Measurements from ENCODE around the gene FAIM2.

FAIM2 gene

DNA sequence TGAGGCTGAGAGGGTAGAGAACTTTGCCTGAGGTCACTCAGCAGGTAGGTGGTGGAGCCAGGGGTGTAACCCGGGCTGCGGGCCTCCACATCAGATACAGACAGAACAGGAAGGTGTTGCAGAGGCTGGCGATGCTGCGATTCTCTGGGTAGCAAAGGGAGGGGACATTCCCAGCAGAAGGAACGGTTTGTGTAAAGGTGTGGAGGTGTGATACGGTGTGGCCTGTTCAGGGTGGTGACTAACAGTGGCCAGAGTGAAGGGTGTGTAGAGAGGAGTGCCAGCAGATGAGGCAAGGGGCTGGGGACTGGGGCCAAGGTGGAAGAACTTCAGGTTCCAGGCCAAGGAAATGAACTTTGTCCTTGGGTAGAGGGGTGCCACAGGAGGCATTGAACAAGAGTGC is 18.2 kb upstream of the FAIM2 start:
- no peak for TF ChIP-seq POLR2AphosphoS5 (IDR thresholded peaks at IDR 0.05; ENCODE audit: low read depth, low read length)
- no peak for TF ChIP-seq SPI1 (IDR thresholded peaks at IDR 0.05; ENCODE audit: low read depth, low read length)
- no peak for TF ChIP-seq POLR2A (IDR thresholded peaks at IDR 0.05; ENCODE audit: low read depth, low read length)
- TF ChIP-seq TAF1 (IDR thresholded peaks at IDR 0.05; ENCODE audit: low read depth, low read length), result no peak
- no peak for TF ChIP-seq PAX5 (IDR thresholded peaks at IDR 0.05; ENCODE audit: insufficient read depth, low read length, severe bottlenecking)
- no peak for TF ChIP-seq POU2F2 (IDR thresholded peaks at IDR 0.05; ENCODE audit: low read depth, low read length)
- DNase-seq (ENCODE audit: insufficient read length, low spot score) (no peak), FAIRE-seq (no peak)

DNA sequence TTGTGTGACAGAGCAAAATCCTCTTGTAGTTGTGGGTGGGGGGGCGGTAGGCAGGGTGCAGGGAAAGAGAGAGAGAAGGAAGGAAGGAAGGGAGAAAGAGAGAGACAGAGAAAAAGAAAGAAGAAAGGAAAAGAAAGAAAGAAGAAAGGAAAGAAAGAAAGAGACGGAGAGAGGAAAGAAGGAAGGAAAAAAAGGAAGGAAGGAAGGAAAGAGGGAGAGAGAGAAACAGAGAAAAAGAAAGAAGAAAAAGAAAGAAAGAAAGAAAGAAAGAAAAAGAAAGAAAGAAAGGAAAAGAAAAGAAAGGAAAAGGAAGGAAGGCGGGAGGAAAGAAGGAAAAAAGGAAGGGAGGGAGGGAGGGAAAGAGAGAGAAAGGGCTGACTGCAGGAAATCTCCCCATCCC is 17.6 kb upstream of the FAIM2 start:
- no peak for DNase-seq (ENCODE audit: insufficient read length, low spot score)
- TF ChIP-seq POU2F2 (IDR thresholded peaks at IDR 0.05; ENCODE audit: low read depth, low read length), result no peak
- no peak for TF ChIP-seq POLR2AphosphoS5 (IDR thresholded peaks at IDR 0.05; ENCODE audit: low read depth, low read length)
- no peak for TF ChIP-seq POLR2A (IDR thresholded peaks at IDR 0.05; ENCODE audit: low read depth, low read length)
- TF ChIP-seq TAF1 (IDR thresholded peaks at IDR 0.05; ENCODE audit: low read depth, low read length), result no peak
- TF ChIP-seq SPI1 (IDR thresholded peaks at IDR 0.05; ENCODE audit: low read depth, low read length), result no peak
- no peak for TF ChIP-seq PAX5 (IDR thresholded peaks at IDR 0.05; ENCODE audit: insufficient read depth, low read length, severe bottlenecking)
- no peak for FAIRE-seq

DNA sequence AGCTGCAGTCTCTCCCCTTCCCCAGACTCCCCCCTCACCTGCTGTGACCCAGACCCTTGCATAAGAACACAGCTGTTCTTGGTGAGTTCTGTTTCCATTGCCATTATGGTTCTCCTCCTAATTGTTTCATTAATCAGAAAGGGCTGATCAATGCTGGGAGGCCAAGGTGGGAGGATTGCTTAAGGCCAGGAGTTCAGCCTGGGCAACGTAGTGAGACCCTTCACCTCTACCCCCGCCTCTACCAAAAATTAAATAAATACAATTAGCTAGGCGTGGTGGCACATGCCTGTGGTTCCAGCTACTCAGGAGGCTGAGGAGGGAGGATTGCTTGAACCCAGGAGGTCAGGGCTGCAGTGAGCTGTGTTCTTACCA is 17.2 kb upstream of the FAIM2 start:
- TF ChIP-seq SPI1 (IDR thresholded peaks at IDR 0.05; ENCODE audit: low read depth, low read length) (no peak), TAF1 (IDR thresholded peaks at IDR 0.05; ENCODE audit: low read depth, low read length) (no peak), POU2F2 (IDR thresholded peaks at IDR 0.05; ENCODE audit: low read depth, low read length) (no peak), POLR2A (IDR thresholded peaks at IDR 0.05; ENCODE audit: low read depth, low read length) (no peak), PAX5 (IDR thresholded peaks at IDR 0.05; ENCODE audit: insufficient read depth, low read length, severe bottlenecking) (no peak), POLR2AphosphoS5 (IDR thresholded peaks at IDR 0.05; ENCODE audit: low read depth, low read length) (no peak)
- FAIRE-seq (no peak), DNase-seq (ENCODE audit: insufficient read length, low spot score) (no peak)

GRCh38 chr12:49920241-49920914 is 16.7 kb upstream of the FAIM2 start:
- FAIRE-seq, result no peak
- TF ChIP-seq SPI1 (IDR thresholded peaks at IDR 0.05; ENCODE audit: low read depth, low read length) (no peak), PAX5 (IDR thresholded peaks at IDR 0.05; ENCODE audit: insufficient read depth, low read length, severe bottlenecking) (no peak), POLR2A (IDR thresholded peaks at IDR 0.05; ENCODE audit: low read depth, low read length) (no peak), TAF1 (IDR thresholded peaks at IDR 0.05; ENCODE audit: low read depth, low read length) (no peak), POLR2AphosphoS5 (IDR thresholded peaks at IDR 0.05; ENCODE audit: low read depth, low read length) (no peak), POU2F2 (IDR thresholded peaks at IDR 0.05; ENCODE audit: low read depth, low read length) (no peak)
- no peak for DNase-seq (ENCODE audit: insufficient read length, low spot score)

DNA sequence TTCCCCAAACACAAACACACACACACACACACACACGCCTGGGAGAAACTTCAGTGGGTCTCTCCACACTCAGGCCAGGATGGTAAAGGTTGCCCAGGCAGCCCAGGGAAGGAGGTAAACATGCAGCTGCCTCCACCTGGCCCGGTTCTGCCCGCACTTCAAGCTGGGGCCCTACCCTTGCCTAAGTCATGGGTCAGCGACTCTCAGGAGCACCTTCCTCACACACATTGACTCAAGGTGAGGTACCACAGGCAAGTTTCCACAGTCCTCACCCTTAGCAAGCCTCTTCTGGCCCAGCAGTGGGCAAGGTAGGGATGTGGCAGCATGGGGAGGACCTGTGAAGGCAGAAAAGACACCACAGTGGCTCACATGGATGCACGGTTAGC is 14.1 kb upstream of the FAIM2 start:
- FAIRE-seq, result no peak
- DNase-seq (ENCODE audit: insufficient read length, low spot score), result no peak
- no peak for TF ChIP-seq POLR2A (IDR thresholded peaks at IDR 0.05; ENCODE audit: low read depth, low read length)
- no peak for TF ChIP-seq POLR2AphosphoS5 (IDR thresholded peaks at IDR 0.05; ENCODE audit: low read depth, low read length)
- TF ChIP-seq SPI1 (IDR thresholded peaks at IDR 0.05; ENCODE audit: low read depth, low read length), result no peak
- no peak for TF ChIP-seq PAX5 (IDR thresholded peaks at IDR 0.05; ENCODE audit: insufficient read depth, low read length, severe bottlenecking)
- TF ChIP-seq POU2F2 (IDR thresholded peaks at IDR 0.05; ENCODE audit: low read depth, low read length), result no peak
- TF ChIP-seq TAF1 (IDR thresholded peaks at IDR 0.05; ENCODE audit: low read depth, low read length), result no peak

- TF ChIP-seq POLR2AphosphoS5 (IDR thresholded peaks at IDR 0.05; ENCODE audit: low read depth, low read length) (no peak), TAF1 (IDR thresholded peaks at IDR 0.05; ENCODE audit: low read depth, low read length) (no peak), SPI1 (IDR thresholded peaks at IDR 0.05; ENCODE audit: low read depth, low read length) (no peak), PAX5 (IDR thresholded peaks at IDR 0.05; ENCODE audit: insufficient read depth, low read length, severe bottlenecking) (no peak), POLR2A (IDR thresholded peaks at IDR 0.05; ENCODE audit: low read depth, low read length) (no peak)
- no peak for FAIRE-seq
- DNase-seq (ENCODE audit: insufficient read length, low spot score), result no peak
These were observed 13.6 kb upstream of the FAIM2 start for GRCh38 chr12:49917166-49917787.

DNA sequence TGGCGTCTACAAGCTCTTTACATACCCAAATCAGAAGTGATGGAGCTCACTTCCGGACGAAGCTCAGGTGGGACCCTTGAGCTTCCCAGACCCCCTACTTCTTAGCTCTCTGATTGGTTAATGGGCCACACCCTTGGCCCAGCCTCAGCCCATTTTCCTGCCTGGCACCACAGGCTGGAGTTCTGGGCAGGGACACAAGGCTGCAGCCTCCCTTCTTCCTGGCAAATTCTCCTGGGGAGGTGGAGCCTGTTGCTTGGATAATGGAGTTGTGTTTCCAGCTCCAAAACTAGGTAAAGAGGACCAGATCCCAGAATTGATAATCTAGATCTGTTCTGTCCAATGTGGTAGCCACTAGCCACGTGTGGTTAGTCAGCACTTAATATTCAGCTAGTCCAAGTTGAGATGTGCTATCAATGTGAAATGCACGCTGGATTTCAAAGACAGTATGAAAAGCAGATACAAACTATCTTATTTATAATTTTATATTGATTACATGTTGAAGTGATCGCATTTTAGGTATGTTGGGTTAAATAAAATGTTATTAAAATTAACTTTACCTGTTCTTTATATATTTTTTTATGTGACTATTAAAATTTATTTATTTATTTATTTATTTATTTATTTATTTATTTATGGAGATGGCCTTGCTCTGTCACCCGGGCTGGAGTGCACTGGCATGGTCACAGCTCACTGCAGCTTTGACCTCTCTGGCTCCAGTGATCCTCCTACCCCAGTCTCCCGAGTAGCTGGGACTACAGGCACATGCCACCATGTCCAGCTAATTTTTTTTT is 12.6 kb upstream of the FAIM2 start:
- DNase-seq (ENCODE audit: insufficient read length, low spot score) (no peak), FAIRE-seq (no peak)
- no peak for TF ChIP-seq PAX5 (IDR thresholded peaks at IDR 0.05; ENCODE audit: insufficient read depth, low read length, severe bottlenecking)

DNA sequence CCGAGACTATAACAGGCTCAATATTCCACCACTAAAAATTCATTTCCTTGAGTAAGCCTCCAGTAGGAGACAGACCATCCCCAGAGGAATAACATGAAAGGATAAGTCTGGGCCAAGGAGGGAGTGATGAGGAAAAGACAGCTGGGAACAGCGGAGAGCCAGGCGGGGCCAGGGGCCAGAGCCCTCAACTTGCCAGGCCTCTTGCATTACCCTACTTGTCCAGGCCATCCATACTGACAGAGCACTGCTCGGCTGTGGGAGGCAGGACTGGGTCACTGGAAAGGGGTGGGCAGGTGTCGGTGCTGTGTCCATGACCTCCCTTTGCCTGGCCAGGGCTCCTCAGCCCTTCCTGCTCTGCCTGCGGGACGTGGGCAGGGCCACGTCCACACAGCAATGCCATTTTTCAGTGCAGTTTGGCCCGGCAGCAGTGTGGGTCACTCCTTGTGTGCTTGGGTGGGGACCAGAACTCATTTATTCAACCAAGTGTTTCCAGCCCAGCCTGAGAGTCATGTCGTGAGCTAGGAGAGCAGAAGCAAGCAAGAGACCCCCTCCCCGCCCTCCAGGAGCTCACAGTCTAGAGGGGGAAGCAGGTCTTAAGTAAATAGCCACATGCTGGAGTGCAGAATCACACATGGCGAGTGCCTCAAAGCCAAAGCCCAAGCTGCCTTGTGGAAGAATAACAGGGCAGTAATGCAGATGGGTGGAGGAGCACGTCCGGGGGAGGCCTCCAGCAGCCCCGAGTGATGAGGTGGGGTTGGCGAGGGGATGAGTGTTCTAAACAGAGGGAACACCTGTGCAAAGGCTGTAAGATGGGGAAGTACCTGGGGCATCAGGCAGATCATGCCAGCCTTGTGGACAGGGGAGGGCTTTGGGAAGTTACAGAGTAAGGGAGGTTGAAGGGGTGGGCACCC is 8.9 kb upstream of the FAIM2 start:
- DNase-seq (ENCODE audit: insufficient read length, low spot score), result no peak
- TF ChIP-seq PAX5 (IDR thresholded peaks at IDR 0.05; ENCODE audit: insufficient read depth, low read length, severe bottlenecking) (no peak), TAF1 (IDR thresholded peaks at IDR 0.05; ENCODE audit: low read depth, low read length) (no peak), POLR2AphosphoS5 (IDR thresholded peaks at IDR 0.05; ENCODE audit: low read depth, low read length) (no peak), POLR2A (IDR thresholded peaks at IDR 0.05; ENCODE audit: low read depth, low read length) (no peak), POU2F2 (IDR thresholded peaks at IDR 0.05; ENCODE audit: low read depth, low read length) (no peak), SPI1 (IDR thresholded peaks at IDR 0.05; ENCODE audit: low read depth, low read length) (no peak)
- no peak for FAIRE-seq

DNA sequence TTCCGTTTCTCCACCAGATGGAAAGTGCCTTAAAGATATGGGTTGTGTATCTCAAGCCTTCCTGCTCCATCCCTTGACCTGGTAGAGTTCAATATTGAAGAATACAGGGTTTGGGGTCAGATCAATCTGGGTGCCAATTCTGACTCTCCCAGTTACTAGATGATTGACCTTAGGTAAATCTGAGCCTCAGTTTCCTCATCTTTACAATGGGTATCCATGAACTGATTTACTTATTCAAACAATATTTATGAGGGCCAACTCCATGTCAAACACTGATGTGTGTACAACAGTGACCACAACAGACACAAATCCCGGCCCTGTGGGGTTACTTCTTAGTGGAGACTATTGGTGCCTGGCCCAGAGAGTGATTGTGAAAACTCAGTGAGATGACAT is 7.5 kb upstream of the FAIM2 start:
- no peak for DNase-seq (ENCODE audit: insufficient read length, low spot score)
- TF ChIP-seq SPI1 (IDR thresholded peaks at IDR 0.05; ENCODE audit: low read depth, low read length) (no peak), PAX5 (IDR thresholded peaks at IDR 0.05; ENCODE audit: insufficient read depth, low read length, severe bottlenecking) (no peak), POLR2A (IDR thresholded peaks at IDR 0.05; ENCODE audit: low read depth, low read length) (no peak), POLR2AphosphoS5 (IDR thresholded peaks at IDR 0.05; ENCODE audit: low read depth, low read length) (no peak), POU2F2 (IDR thresholded peaks at IDR 0.05; ENCODE audit: low read depth, low read length) (no peak), TAF1 (IDR thresholded peaks at IDR 0.05; ENCODE audit: low read depth, low read length) (no peak)
- no peak for FAIRE-seq
